ENCODE results near the gene SBF2.

GRCh38 chr11:10113852-10114251, 180.2 kb downstream of the SBF2 start:
- TF ChIP-seq REST (IDR thresholded peaks at IDR 0.05; ENCODE audit: insufficient read depth in 1 of 2, low read depth in 2 of 2, low read length in 2 of 2) (no peak), POLR2AphosphoS5 (IDR thresholded peaks at IDR 0.05; ENCODE audit: low read depth, low read length) (no peak), TAF1 (IDR thresholded peaks at IDR 0.05; ENCODE audit: borderline replicate concordance, insufficient read depth, low read length) (no peak)

Measured in PFSK-1 (cell line).